ENCODE measurements around the gene HHIPL1. TPM values are rescaled to one million over a fixed set of nuclear protein-coding genes. Genes with fewer than 3 reads are reported as not detected.

HHIPL1 gene
- total RNA-seq, 1 donor from 2014 or later, result 2.5 TPM

- Mint-ChIP-seq H3K9me3 (no peaks in the 10 kb centered on the region), H3K27ac (ENCODE audit: unreplicated experiment) (no peak overlapping the region), H3K4me3 (no peak overlapping the region), H3K4me1 (no peaks in the 10 kb centered on the region), H3K36me3 (ENCODE audit: low read depth) (no peaks in the 10 kb centered on the region), H3K27me3 (ENCODE audit: low read depth) (no peaks in the 10 kb centered on the region)
- TF ChIP-seq CTCF (conservative IDR thresholded peaks at IDR 0.05), result no peak
- no peak for DNase-seq (ENCODE audit: low read depth, low spot score)
These were observed 80.2 kb downstream of the HHIPL1 start for GRCh38 chr14:99724939-99725773.

GRCh38 chr14:99725774-99726537, 81.0 kb downstream of the HHIPL1 start:
- H3K27ac Mint-ChIP-seq (ENCODE audit: unreplicated experiment), result no peak overlapping the region
- no peak overlapping the region for H3K4me3 Mint-ChIP-seq
- H3K4me1 Mint-ChIP-seq, result no peaks in the 10 kb centered on the region
- no peaks in the 10 kb centered on the region for H3K27me3 Mint-ChIP-seq (ENCODE audit: low read depth)
- DNase-seq (ENCODE audit: low read depth, low spot score), result no peak
- TF ChIP-seq CTCF (conservative IDR thresholded peaks at IDR 0.05), result no peak
- no peaks in the 10 kb centered on the region for H3K9me3 Mint-ChIP-seq
- no peaks in the 10 kb centered on the region for H3K36me3 Mint-ChIP-seq (ENCODE audit: low read depth)

GRCh38 chr14:99726538-99727095, 81.7 kb downstream of the HHIPL1 start:
- Mint-ChIP-seq H3K27me3 (ENCODE audit: low read depth) (no peaks in the 10 kb centered on the region), H3K27ac (ENCODE audit: unreplicated experiment) (no peak overlapping the region), H3K9me3 (no peaks in the 10 kb centered on the region), H3K4me1 (no peaks in the 10 kb centered on the region), H3K4me3 (no peak overlapping the region), H3K36me3 (ENCODE audit: low read depth) (no peaks in the 10 kb centered on the region)
- DNase-seq (ENCODE audit: low read depth, low spot score), result no peak
- no peak for TF ChIP-seq CTCF (conservative IDR thresholded peaks at IDR 0.05)

- Mint-ChIP-seq H3K9me3 (no peaks in the 10 kb centered on the region), H3K36me3 (ENCODE audit: low read depth) (no peaks in the 10 kb centered on the region), H3K27ac (ENCODE audit: unreplicated experiment) (no peak overlapping the region), H3K4me1 (no peaks in the 10 kb centered on the region), H3K4me3 (no peak overlapping the region), H3K27me3 (ENCODE audit: low read depth) (no peaks in the 10 kb centered on the region)
- no peak for TF ChIP-seq CTCF (conservative IDR thresholded peaks at IDR 0.05)
- DNase-seq (ENCODE audit: low read depth, low spot score), result no peak
These were observed 82.4 kb downstream of the HHIPL1 start for GRCh38 chr14:99727096-99727870.

- Mint-ChIP-seq H3K9me3 (no peaks in the 10 kb centered on the region), H3K36me3 (ENCODE audit: low read depth) (no peaks in the 10 kb centered on the region), H3K4me3 (no peak overlapping the region), H3K27ac (ENCODE audit: unreplicated experiment) (no peak overlapping the region), H3K4me1 (peaks cover 3% of the 10 kb centered on the region), H3K27me3 (ENCODE audit: low read depth) (no peaks in the 10 kb centered on the region)
- no peak for DNase-seq (ENCODE audit: low read depth, low spot score)
- TF ChIP-seq CTCF (conservative IDR thresholded peaks at IDR 0.05), result no peak
These were observed 83.4 kb downstream of the HHIPL1 start for GRCh38 chr14:99728231-99728920.
